Measurements from ENCODE around the gene MAPK11. TPM values are rescaled to one million over a fixed set of nuclear protein-coding genes. Genes with fewer than 3 reads are reported as not detected.

The MAPK11 gene
- total RNA-seq, 2 donors from 2014 or later: 3.7 to 4.0 TPM

DNA sequence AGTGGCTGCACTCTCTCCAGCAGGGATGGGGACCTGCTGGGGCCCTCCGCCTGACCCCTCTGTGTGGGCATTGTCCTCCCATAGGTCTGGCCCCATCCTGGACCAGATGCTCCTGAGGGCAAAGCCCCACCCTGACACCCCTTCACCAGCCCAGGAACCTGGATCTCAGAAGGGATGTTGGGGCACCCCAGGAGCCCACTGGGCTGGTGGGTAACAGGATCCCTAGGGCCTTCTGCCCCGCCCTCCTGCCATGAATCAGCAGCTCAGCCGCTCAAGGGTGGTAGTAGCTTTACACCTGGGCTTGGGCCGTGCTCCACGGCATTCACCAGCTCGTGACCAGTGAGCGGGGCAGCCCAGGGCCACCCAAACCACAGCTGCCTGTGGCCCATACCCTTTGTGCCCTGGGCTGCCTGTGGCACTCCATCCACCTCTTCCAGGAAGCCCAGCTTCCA lies 7.7 kb downstream of the MAPK11 start:
- Histone ChIP-seq H3K9me3 (no peaks in the 10 kb centered on the region), H3K4me3 (no peak overlapping the region), H3K27ac (no peak overlapping the region), H3K27me3 (no peaks in the 10 kb centered on the region), H3K4me1 (peaks cover 0 to 55% of the 10 kb centered on the region in 2 donors), H3K36me3 (no peaks in the 10 kb centered on the region)
- DNase-seq (ENCODE audit: low spot score): no peak
- TF ChIP-seq CTCF (IDR thresholded peaks at IDR 0.05): no peak

GRCh38 chr22:50261615-50262459 lies 8.3 kb downstream of the MAPK11 start, which contains the start of gene MAPK12:
TSS of gene MAPK12 (minus strand) at chr22:50261683. CDS start at chr22:50261509, 174 bp downstream.
- Histone ChIP-seq H3K9me3 (no peaks in the 10 kb centered on the region), H3K4me1 (peaks cover 0 to 54% of the 10 kb centered on the region in 2 donors), H3K36me3 (no peaks in the 10 kb centered on the region), H3K27ac (peak within 1 kb of the TSS; percentile 56 to 64), H3K27me3 (no peaks in the 10 kb centered on the region), H3K4me3 (peak within 1 kb of the TSS; percentile 40 to 57)
- no peak for TF ChIP-seq CTCF (IDR thresholded peaks at IDR 0.05)
- no peak for DNase-seq (ENCODE audit: low spot score)

- H3K4me1 ChIP-seq: peaks cover 0 to 52% of the 10 kb centered on the region in 2 donors
- peak overlapping the region; percentile 56 to 64 for H3K27ac ChIP-seq
- DNase-seq (ENCODE audit: low spot score): no peak
- H3K4me3 ChIP-seq: peak overlapping the region; percentile 40 to 57
- no peaks in the 10 kb centered on the region for H3K27me3 ChIP-seq
- no peaks in the 10 kb centered on the region for H3K9me3 ChIP-seq
- TF ChIP-seq CTCF (IDR thresholded peaks at IDR 0.05): no peak
- no peaks in the 10 kb centered on the region for H3K36me3 ChIP-seq
Measured at GRCh38 chr22:50260801-50261614, 9.2 kb downstream of the MAPK11 start.

DNA sequence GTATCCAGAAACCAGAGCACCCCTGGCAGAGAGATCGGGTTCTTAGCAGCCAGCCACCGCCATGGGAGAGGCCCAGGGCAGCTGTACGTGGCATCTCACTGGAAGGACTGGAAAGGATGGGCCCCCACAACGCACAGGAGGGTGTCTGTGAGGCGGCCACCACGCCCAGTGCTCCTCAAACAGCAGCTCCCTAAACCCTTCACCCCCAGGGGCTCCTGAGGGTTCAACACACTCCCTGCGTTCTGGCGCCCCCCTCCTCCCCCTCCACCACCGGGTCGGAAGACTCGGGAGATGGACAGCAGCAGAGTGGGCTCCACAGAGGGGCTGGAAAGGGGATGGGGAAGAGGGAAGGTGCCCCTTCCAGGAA lies 9.8 kb downstream of the MAPK11 start:
- no peak for DNase-seq (ENCODE audit: low spot score)
- Histone ChIP-seq H3K36me3 (no peaks in the 10 kb centered on the region), H3K4me3 (peak overlapping the region; percentile 40 to 57), H3K27ac (peak overlapping the region; percentile 56 to 64), H3K27me3 (no peaks in the 10 kb centered on the region), H3K9me3 (no peaks in the 10 kb centered on the region), H3K4me1 (peaks cover 0 to 52% of the 10 kb centered on the region in 2 donors)
- no peak for TF ChIP-seq CTCF (IDR thresholded peaks at IDR 0.05)

DNA sequence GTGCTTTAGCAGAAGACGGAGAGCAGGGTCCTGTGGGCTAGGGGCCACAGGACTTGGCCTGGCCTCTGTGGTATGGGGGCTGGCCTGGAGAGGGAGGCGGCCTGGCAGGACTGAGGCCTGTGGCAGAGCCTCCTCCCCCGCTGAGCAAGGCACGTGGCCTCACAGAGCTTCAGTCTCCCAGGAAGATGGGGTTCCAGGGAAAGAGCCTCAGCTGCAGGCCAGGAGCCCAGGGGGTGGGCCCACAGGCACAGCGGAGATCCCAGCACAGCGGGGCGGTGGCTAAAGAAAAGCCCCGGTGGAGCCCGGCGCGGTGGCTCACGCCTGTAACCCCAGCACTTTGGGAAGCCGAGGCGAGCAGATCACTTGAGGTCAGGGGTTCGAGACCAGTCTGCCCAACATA lies 10.9 kb downstream of the MAPK11 start:
- no peak overlapping the region for H3K4me3 ChIP-seq
- DNase-seq (ENCODE audit: low spot score): no peak
- peaks cover 0 to 52% of the 10 kb centered on the region in 2 donors for H3K4me1 ChIP-seq
- peak overlapping the region; percentile 31 to 76 for H3K27ac ChIP-seq
- H3K9me3 ChIP-seq: no peaks in the 10 kb centered on the region
- TF ChIP-seq CTCF (IDR thresholded peaks at IDR 0.05): no peak
- no peaks in the 10 kb centered on the region for H3K27me3 ChIP-seq
- no peaks in the 10 kb centered on the region for H3K36me3 ChIP-seq

Measured in right atrium auricular region (tissue), 2 donors.